PC-9 (cell line): ENCODE results near the gene RPL7A.

Source experiments
- CTCF ChIP-seq: fragments of 200-600 bp; sonication (generic); conservative IDR thresholded peaks from 2 replicates; pipeline ENCODE4 v1.6.1; 2017; ENCODE audit warnings: mixed run types, antibody characterized with exemption, mild to moderate bottlenecking, moderate library complexity
- EZH2 ChIP-seq: fragments of 200-600 bp; sonication (generic); IDR thresholded peaks from 2 replicates; pipeline ENCODE4 v1.8.0; 2017; ENCODE audit warnings: antibody characterized with exemption, low read depth

DNA sequence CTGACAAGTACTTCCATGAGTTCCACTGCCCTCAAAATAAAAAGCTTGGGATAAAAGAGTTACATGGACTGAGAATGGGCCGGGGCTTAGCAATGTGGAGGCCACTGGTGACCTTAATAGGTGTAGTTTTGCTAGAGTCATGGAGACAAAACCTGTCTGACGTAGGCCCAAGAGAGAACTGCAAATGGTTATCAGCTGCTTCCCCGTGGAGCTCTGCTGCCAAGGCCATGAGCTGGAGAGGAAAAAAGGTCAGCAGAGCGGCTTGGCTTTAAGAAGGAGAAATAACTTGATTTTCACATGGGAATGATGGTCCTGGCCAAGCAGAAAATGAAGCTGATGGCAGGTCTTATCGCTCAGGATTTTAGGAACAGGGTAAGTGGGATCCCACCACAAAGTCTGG, 8.4 kb upstream of the RPL7A start:
- TF ChIP-seq CTCF (no peak), EZH2 (no peak)
